LNCaP clone FGC (cell line): ENCODE measurements around the gene IMMP2L.

ENCODE experiments used
- DNase-seq: peaks from one replicate; pipeline ENCODE4 v3.0.0-alpha.2; 2011; ENCODE audit warnings: low read depth
- H3K4me3 ChIP-seq: 2 replicates; pipeline ENCODE4 v1.5.1; 2011; ENCODE audit warnings: mild to moderate bottlenecking, low read depth, low read length, control low read depth
- CTCF ChIP-seq: IDR thresholded peaks from 2 replicates; pipeline ENCODE4 v1.5.1; 2012; ENCODE audit warnings: mild to moderate bottlenecking; ENCODE audit not compliant: control insufficient read depth, insufficient read depth; ENCODE audit errors: extremely low read depth

IMMP2L gene

GRCh38 chr7:111352319-111352718 lies 210.0 kb downstream of the IMMP2L start:
- no peak for TF ChIP-seq CTCF
- no peak for DNase-seq
- H3K4me3 ChIP-seq = no peak overlapping the region

GRCh38 chr7:111346219-111346618 lies 216.1 kb downstream of the IMMP2L start:
- no peak for DNase-seq
- H3K4me3 ChIP-seq = no peak overlapping the region
- no peak for TF ChIP-seq CTCF

- no peak for DNase-seq
- H3K4me3 ChIP-seq = no peak overlapping the region
- no peak for TF ChIP-seq CTCF
Observed at GRCh38 chr7:111343017-111343416, 219.3 kb downstream of the IMMP2L start.

GRCh38 chr7:111339006-111339405 lies 223.3 kb downstream of the IMMP2L start:
- no peak for DNase-seq
- H3K4me3 ChIP-seq = no peak overlapping the region
- TF ChIP-seq CTCF = no peak

GRCh38 chr7:111333010-111333409 lies 229.3 kb downstream of the IMMP2L start:
- H3K4me3 ChIP-seq = no peak overlapping the region
- no peak for TF ChIP-seq CTCF
- DNase-seq = no peak

GRCh38 chr7:111330235-111330523 lies 232.1 kb downstream of the IMMP2L start:
- TF ChIP-seq CTCF = no peak
- no peak for DNase-seq

GRCh38 chr7:111329367-111330234 lies 232.7 kb downstream of the IMMP2L start:
- no peak overlapping the region for H3K4me3 ChIP-seq
- DNase-seq = no peak
- TF ChIP-seq CTCF = peak; percentile 17; the same call in 1 of the 2 replicates

More at GRCh38 chr7:111330235-111330523, 232.1 kb downstream of the IMMP2L start:
- no peak overlapping the region for H3K4me3 ChIP-seq
